PFSK-1 (cell line): ENCODE data around the gene S100A1.

Experiments
- FOXP2 ChIP-seq: optimal IDR thresholded peaks from 2 replicates; pipeline ENCODE3; 2011; ENCODE audit warnings: borderline replicate concordance, control low read depth, inconsistent platforms; ENCODE audit not compliant: insufficient read depth; ENCODE audit errors: extremely low read length, extremely low read depth
- POLR2AphosphoS5 ChIP-seq: IDR thresholded peaks from 2 replicates; pipeline ENCODE4 v1.6.1; 2012; ENCODE audit warnings: low read depth, mild to moderate bottlenecking, control low read depth, low read length, moderate library complexity
- REST ChIP-seq, 2 experiments: IDR thresholded peaks; 2 replicates each; pipeline versions ENCODE4 v1.6.1 to v1.8.0; 2011 to 2012; ENCODE audit warnings: low read depth in 2 of 2, low read length in 2 of 2, control low read depth in 1 of 2, inconsistent platforms in 1 of 2, mild to moderate bottlenecking in 1 of 2, moderate library complexity in 1 of 2; ENCODE audit not compliant: insufficient read depth in 1 of 2
- SIN3A ChIP-seq: IDR thresholded peaks from 2 replicates; pipeline ENCODE4 v1.6.1; 2012; ENCODE audit warnings: mild to moderate bottlenecking, low read length, moderate library complexity, borderline replicate concordance; ENCODE audit not compliant: insufficient read depth
- TAF1 ChIP-seq: IDR thresholded peaks from 2 replicates; pipeline ENCODE4 v1.6.1; 2012; ENCODE audit warnings: low read length, control low read depth, borderline replicate concordance; ENCODE audit not compliant: insufficient read depth

S100A1 gene

GRCh38 chr1:153652805-153653500, 24.7 kb downstream of the S100A1 start:
- TF ChIP-seq POLR2AphosphoS5 (no peak), SIN3A (no peak), TAF1 (no peak), FOXP2 (no peak), REST (IDR thresholded peaks at IDR 0.05; ENCODE audit: insufficient read depth in 1 of 2, low read depth in 2 of 2, low read length in 2 of 2) (no peak)

GRCh38 chr1:153655333-153655732, 27.1 kb downstream of the S100A1 start:
- TF ChIP-seq TAF1 (no peak), SIN3A (no peak), FOXP2 (no peak), REST (IDR thresholded peaks at IDR 0.05; ENCODE audit: insufficient read depth in 1 of 2, low read depth in 2 of 2, low read length in 2 of 2) (no peak), POLR2AphosphoS5 (no peak)

GRCh38 chr1:153658400-153659174, 30.4 kb downstream of the S100A1 start, which contains the start of gene SNAPIN:
Gene SNAPIN, plus strand, starts transcription at chr1:153658703. Its CDS starts 41 bp downstream, at chr1:153658744.
- TF ChIP-seq POLR2AphosphoS5, result peak; percentile 93
- no peak for TF ChIP-seq SIN3A
- TF ChIP-seq TAF1, result peak; percentile 57; the same call in 1 of the 2 replicates
- TF ChIP-seq FOXP2, result peak; percentile 73
- TF ChIP-seq REST (IDR thresholded peaks at IDR 0.05; ENCODE audit: insufficient read depth in 1 of 2, low read depth in 2 of 2, low read length in 2 of 2), result no peak

- TF ChIP-seq SIN3A, result no peak
- TF ChIP-seq REST (IDR thresholded peaks at IDR 0.05; ENCODE audit: insufficient read depth in 1 of 2, low read depth in 2 of 2, low read length in 2 of 2), result no peak
Measured at GRCh38 chr1:153659175-153659534, 30.9 kb downstream of the S100A1 start.
